ENCODE data around the gene HSPH1.

Gene HSPH1

DNA sequence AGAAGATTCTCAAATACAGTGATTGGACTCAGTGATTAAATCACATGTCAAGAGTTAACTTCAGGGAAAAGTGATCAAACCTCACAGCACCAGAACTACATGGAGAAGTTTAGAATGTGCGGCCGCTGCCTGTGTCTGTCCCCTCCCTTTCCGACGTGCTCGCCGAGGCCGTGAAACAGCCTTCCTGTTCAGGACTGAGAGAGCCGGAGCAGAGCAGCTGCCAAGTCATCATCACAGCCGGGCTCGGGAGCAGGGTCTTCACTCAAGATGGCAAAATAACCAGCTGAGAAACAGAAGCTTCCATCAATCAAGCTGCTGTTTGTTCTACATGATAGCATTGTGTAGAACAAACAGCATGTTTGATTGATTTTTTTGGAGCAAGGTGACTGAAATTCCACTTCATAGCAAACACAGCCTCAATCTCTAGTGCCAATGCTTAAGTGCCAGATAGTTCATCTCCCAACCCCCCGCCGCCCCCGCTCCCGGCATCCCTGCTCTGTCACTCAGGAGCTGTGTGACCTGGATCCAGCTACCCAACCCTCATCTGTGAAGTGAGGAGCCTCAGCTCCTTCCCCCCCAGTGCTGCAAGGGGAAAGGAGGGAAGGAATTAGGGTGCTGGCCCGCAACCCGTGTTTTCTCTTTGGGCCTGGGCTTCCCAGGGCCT is 70.6 kb downstream of the HSPH1 start:
- TF ChIP-seq ESRRG (CRISPR knock-in tag; IDR thresholded peaks at IDR 0.05) (no peak), ZC3H10 (CRISPR knock-in tag; IDR thresholded peaks at IDR 0.05) (no peak), CSDC2 (CRISPR knock-in tag; IDR thresholded peaks at IDR 0.05) (no peak), BACH2 (CRISPR knock-in tag; IDR thresholded peaks at IDR 0.05; ENCODE audit: borderline replicate concordance) (no peak), PPARA (CRISPR knock-in tag; IDR thresholded peaks at IDR 0.05; ENCODE audit: borderline replicate concordance) (no peak), POU6F1 (CRISPR knock-in tag; IDR thresholded peaks at IDR 0.05; ENCODE audit: borderline replicate concordance, low read depth) (no peak), TSHZ2 (CRISPR knock-in tag; IDR thresholded peaks at IDR 0.05) (no peak), ZNF8 (CRISPR knock-in tag; IDR thresholded peaks at IDR 0.05) (no peak), PATZ1 (CRISPR knock-in tag; IDR thresholded peaks at IDR 0.05; ENCODE audit: borderline replicate concordance) (no peak), ARNTL (CRISPR knock-in tag; IDR thresholded peaks at IDR 0.05; ENCODE audit: borderline replicate concordance, low read depth) (no peak), OSR1 (CRISPR knock-in tag; IDR thresholded peaks at IDR 0.05) (no peak), ZNF70 (CRISPR knock-in tag; IDR thresholded peaks at IDR 0.05) (no peak), RARB (CRISPR knock-in tag; IDR thresholded peaks at IDR 0.05) (no peak)
- ATAC-seq = no peak

- TF ChIP-seq POU6F1 (CRISPR knock-in tag; IDR thresholded peaks at IDR 0.05; ENCODE audit: borderline replicate concordance, low read depth) = no peak
- TF ChIP-seq, protein P1, sequence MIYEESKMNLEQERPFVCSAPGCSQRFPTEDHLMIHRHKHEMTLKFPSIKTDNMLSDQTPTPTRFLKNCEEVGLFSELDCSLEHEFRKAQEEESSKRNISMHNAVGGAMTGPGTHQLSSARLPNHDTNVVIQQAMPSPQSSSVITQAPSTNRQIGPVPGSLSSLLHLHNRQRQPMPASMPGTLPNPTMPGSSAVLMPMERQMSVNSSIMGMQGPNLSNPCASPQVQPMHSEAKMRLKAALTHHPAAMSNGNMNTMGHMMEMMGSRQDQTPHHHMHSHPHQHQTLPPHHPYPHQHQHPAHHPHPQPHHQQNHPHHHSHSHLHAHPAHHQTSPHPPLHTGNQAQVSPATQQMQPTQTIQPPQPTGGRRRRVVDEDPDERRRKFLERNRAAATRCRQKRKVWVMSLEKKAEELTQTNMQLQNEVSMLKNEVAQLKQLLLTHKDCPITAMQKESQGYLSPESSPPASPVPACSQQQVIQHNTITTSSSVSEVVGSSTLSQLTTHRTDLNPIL (CRISPR knock-in tag; IDR thresholded peaks at IDR 0.05; ENCODE audit: low read depth) = no peak
- no peak for TF ChIP-seq ESRRG (CRISPR knock-in tag; IDR thresholded peaks at IDR 0.05)
- no peak for TF ChIP-seq SNAI2 (CRISPR knock-in tag; IDR thresholded peaks at IDR 0.05)
- TF ChIP-seq CSRNP3 (CRISPR knock-in tag; IDR thresholded peaks at IDR 0.05) = no peak
- TF ChIP-seq ARNTL (CRISPR knock-in tag; IDR thresholded peaks at IDR 0.05; ENCODE audit: borderline replicate concordance, low read depth) = no peak
- no peak for TF ChIP-seq ZNF565 (CRISPR knock-in tag; conservative IDR thresholded peaks at IDR 0.05; ENCODE audit: low read depth)
- no peak for TF ChIP-seq OSR1 (CRISPR knock-in tag; IDR thresholded peaks at IDR 0.05)
- no peak for TF ChIP-seq ZFP30 (CRISPR knock-in tag; IDR thresholded peaks at IDR 0.05)
- no peak for TF ChIP-seq TCF4 (CRISPR knock-in tag; IDR thresholded peaks at IDR 0.05; ENCODE audit: borderline replicate concordance)
- no peak for TF ChIP-seq TSHZ2 (CRISPR knock-in tag; IDR thresholded peaks at IDR 0.05)
- no peak for TF ChIP-seq CSDC2 (CRISPR knock-in tag; IDR thresholded peaks at IDR 0.05)
- ATAC-seq = no peak
These were observed 71.6 kb downstream of the HSPH1 start for GRCh38 chr13:31090096-31090495.

Data from SK-N-SH treated with all-trans-retinoic acid at 6 μM for 48 hours (cell line).